ENCODE results near the gene ERBB4. TPM values are rescaled to one million over a fixed set of nuclear protein-coding genes. Genes with fewer than 3 reads are reported as not detected.

ERBB4 gene
- total RNA-seq, 4 donors from 2014 or later, result 1.6 to 5.7 (median 3.5) TPM

DNA sequence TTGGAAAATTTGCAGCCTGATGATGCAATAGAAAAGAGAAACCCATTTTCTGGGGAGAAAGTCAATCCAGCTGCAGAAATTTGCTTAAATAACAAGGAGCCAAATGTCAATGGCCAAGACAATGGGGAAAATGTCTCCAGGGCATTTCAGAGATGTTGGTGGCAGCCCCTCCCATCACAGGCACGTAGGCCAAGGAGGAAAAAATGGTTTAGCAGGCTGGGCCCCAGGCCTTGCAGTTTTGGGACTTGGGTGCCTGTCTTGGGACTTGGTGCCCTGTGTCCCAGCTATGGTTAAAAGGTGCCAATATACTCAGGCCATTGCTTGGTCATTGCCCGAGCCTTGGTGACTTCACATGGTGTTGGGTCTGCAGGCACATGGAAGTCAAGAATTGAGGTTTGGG lies 368.2 kb downstream of the ERBB4 start:
- intact Hi-C loops (cut with DNase I; ENCODE audit: low total_unique reads), result no loop called here
- DNase-seq, result no peak
- TF ChIP-seq POLR2A (IDR thresholded peaks at IDR 0.05), result no peak
- TF ChIP-seq, protein P1, sequence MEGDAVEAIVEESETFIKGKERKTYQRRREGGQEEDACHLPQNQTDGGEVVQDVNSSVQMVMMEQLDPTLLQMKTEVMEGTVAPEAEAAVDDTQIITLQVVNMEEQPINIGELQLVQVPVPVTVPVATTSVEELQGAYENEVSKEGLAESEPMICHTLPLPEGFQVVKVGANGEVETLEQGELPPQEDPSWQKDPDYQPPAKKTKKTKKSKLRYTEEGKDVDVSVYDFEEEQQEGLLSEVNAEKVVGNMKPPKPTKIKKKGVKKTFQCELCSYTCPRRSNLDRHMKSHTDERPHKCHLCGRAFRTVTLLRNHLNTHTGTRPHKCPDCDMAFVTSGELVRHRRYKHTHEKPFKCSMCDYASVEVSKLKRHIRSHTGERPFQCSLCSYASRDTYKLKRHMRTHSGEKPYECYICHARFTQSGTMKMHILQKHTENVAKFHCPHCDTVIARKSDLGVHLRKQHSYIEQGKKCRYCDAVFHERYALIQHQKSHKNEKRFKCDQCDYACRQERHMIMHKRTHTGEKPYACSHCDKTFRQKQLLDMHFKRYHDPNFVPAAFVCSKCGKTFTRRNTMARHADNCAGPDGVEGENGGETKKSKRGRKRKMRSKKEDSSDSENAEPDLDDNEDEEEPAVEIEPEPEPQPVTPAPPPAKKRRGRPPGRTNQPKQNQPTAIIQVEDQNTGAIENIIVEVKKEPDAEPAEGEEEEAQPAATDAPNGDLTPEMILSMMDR (IDR thresholded peaks at IDR 0.05 in 4 of 5, conservative IDR thresholded peaks at IDR 0.05 in 1 of 5), result no peak
- no peaks in the 10 kb centered on the region for H3K27me3 ChIP-seq
- no peak overlapping the region for H3K27ac ChIP-seq
- no peaks in the 10 kb centered on the region for H3K9me3 ChIP-seq
- no peaks in the 10 kb centered on the region for H3K4me1 ChIP-seq
- ATAC-seq, result no peak
- no peaks in the 10 kb centered on the region for H3K36me3 ChIP-seq
- H3K4me3 ChIP-seq, result no peak overlapping the region
- in situ Hi-C loops (cut with MboI; ENCODE audit: low sequenced_read_pairs in 4 of 4), result no loop called here

DNA sequence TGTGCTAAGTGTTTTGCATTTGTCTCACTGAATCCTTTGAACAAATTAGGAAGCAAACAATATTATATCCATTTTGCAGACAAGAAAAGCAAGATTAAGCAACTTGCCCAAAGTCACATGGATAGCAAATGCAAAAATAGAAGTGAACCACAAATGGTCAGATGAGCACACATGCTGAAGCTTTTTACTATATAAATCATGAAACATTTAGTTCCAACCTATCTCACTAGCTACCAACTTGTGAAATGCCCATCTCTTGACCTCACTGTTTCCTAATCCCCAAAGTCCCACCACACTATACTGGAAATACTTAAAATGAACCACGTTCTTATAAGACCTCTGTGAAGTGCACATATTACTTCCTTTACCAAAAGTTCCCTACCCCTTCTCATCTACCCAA lies 380.5 kb downstream of the ERBB4 start:
- in situ Hi-C loops (cut with MboI; ENCODE audit: low sequenced_read_pairs in 4 of 4), result no loop called here
- TF ChIP-seq, protein P1 (IDR thresholded peaks at IDR 0.05 in 4 of 5, conservative IDR thresholded peaks at IDR 0.05 in 1 of 5), result no peak
- no peak for TF ChIP-seq POLR2A (IDR thresholded peaks at IDR 0.05)
- Histone ChIP-seq H3K9me3 (no peaks in the 10 kb centered on the region), H3K4me1 (no peaks in the 10 kb centered on the region), H3K4me3 (no peak overlapping the region), H3K36me3 (no peaks in the 10 kb centered on the region), H3K27ac (no peak overlapping the region), H3K27me3 (no peaks in the 10 kb centered on the region)
- intact Hi-C loops (cut with DNase I; ENCODE audit: low total_unique reads), result no loop called here
- DNase-seq, result no peak
- no peak for ATAC-seq

DNA sequence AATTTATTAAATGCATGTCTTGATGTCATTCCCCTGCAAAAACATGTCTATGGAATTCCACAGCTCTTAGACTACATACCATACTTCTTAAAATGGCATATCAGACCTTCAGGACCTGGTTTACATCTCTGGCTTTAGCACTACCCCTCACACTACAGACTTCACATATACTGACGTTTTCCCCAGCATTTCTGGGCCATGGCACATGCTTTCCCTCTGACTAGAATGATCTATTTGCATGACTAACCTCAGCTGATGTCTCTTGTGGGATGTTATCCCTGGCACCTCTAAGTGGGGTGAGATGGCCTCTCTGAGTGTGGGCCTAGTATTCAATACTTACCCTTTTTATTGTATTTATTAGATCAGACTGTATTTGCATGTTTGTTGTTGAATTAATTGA lies 381.6 kb downstream of the ERBB4 start:
- no peaks in the 10 kb centered on the region for H3K9me3 ChIP-seq
- H3K4me1 ChIP-seq, result no peaks in the 10 kb centered on the region
- TF ChIP-seq POLR2A (IDR thresholded peaks at IDR 0.05), result no peak
- TF ChIP-seq, protein P1 (IDR thresholded peaks at IDR 0.05 in 4 of 5, conservative IDR thresholded peaks at IDR 0.05 in 1 of 5), result no peak
- H3K27me3 ChIP-seq, result no peaks in the 10 kb centered on the region
- intact Hi-C loops (cut with DNase I; ENCODE audit: low total_unique reads) (no loop called here), in situ Hi-C loops (cut with MboI; ENCODE audit: low sequenced_read_pairs in 4 of 4) (no loop called here)
- no peak overlapping the region for H3K27ac ChIP-seq
- DNase-seq (no peak), ATAC-seq (no peak)
- H3K4me3 ChIP-seq, result no peak overlapping the region
- no peaks in the 10 kb centered on the region for H3K36me3 ChIP-seq

DNA sequence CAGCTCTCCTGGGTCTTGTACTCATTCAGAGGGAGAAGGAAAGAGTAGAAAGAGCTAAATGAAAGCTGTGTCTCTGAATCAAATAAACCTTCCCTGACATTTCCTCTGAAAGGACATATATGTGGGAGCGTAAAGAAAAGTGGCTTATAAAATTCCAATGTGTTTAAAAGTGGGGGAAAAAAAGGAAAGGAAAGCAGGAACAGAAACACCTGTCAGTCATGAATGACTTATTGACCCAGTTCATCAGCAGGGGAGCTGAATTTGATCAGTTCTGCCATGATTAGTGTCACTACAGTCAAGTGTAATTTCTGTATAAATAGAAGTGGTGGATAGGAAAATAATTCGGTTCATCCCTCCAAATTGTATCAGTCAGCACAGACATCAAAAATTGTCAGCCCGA lies 382.5 kb downstream of the ERBB4 start:
- ATAC-seq (no peak), DNase-seq (no peak)
- H3K4me3 ChIP-seq, result no peak overlapping the region
- H3K36me3 ChIP-seq, result no peaks in the 10 kb centered on the region
- no peaks in the 10 kb centered on the region for H3K4me1 ChIP-seq
- H3K27ac ChIP-seq, result no peak overlapping the region
- in situ Hi-C loops (cut with MboI; ENCODE audit: low sequenced_read_pairs in 4 of 4) (no loop called here), intact Hi-C loops (cut with DNase I; ENCODE audit: low total_unique reads) (no loop called here)
- TF ChIP-seq, protein P1 (IDR thresholded peaks at IDR 0.05 in 4 of 5, conservative IDR thresholded peaks at IDR 0.05 in 1 of 5), result no peak
- TF ChIP-seq POLR2A (IDR thresholded peaks at IDR 0.05), result no peak
- no peaks in the 10 kb centered on the region for H3K9me3 ChIP-seq
- H3K27me3 ChIP-seq, result no peaks in the 10 kb centered on the region

DNA sequence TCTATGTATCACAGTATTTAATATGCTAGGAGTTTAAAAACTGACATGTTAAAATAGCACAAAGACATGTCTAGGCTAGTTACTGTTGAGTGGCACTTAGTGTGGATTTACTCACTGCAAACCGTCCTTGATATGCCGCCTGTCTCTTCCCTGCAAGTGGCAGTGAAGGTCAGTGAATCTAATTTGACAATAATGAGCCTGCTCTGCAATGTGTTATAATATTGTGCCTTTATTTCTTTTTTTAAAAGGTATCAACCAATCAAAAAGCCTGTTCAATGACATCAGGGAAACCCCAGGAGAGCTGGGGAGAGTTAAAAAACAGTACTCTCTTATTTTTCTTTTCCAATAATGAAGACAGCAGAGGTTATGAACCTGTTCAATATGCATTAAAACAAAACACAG lies 384.1 kb downstream of the ERBB4 start:
- no peaks in the 10 kb centered on the region for H3K4me1 ChIP-seq
- DNase-seq (no peak), ATAC-seq (no peak)
- H3K27ac ChIP-seq, result no peak overlapping the region
- intact Hi-C loops (cut with DNase I; ENCODE audit: low total_unique reads), result no loop called here
- no peaks in the 10 kb centered on the region for H3K27me3 ChIP-seq
- in situ Hi-C loops (cut with MboI; ENCODE audit: low sequenced_read_pairs in 4 of 4), result no loop called here
- H3K9me3 ChIP-seq, result no peaks in the 10 kb centered on the region
- H3K36me3 ChIP-seq, result no peaks in the 10 kb centered on the region
- H3K4me3 ChIP-seq, result no peak overlapping the region
- TF ChIP-seq, protein P1 (IDR thresholded peaks at IDR 0.05 in 4 of 5, conservative IDR thresholded peaks at IDR 0.05 in 1 of 5), result no peak
- TF ChIP-seq POLR2A (IDR thresholded peaks at IDR 0.05), result no peak

All from gastrocnemius medialis (tissue), 4 donors.